ENCODE measurements around the gene TAF1D. TPM values are rescaled to one million over a fixed set of nuclear protein-coding genes. Genes with fewer than 3 reads are reported as not detected.
A peak's percentile ranks its signal among the peaks of the same experiment; 100 is the strongest.
"Not testable (repeated sequence)": the region's sequence is repeated elsewhere in the genome, so short reads cannot be mapped to it uniquely, and the experiment has no call there.

Gene TAF1D
- 143 and 167 TPM in 2 replicates for total RNA-seq (2014; rRNA removed; shearing (Covaris generic))

- DNase-seq (ENCODE audit: low read depth), result peak; percentile 98
Observed at GRCh38 chr11:93741094-93741881, at the start of gene TAF1D, which contains the start of gene C11orf54. TAF1D (minus strand) TSS chr11:93741495; CDS start chr11:93739304, 2,191 bp downstream. C11orf54 (plus strand) TSS chr11:93741672; CDS start chr11:93747394, 5,722 bp downstream.

- no peak for DNase-seq (ENCODE audit: low read depth)
Observed at GRCh38 chr11:93784935-93785360, 43.7 kb upstream of the TAF1D start.

- DNase-seq (ENCODE audit: low read depth), result peak; percentile 94
Observed at GRCh38 chr11:93784145-93784934, 43.0 kb upstream of the TAF1D start, which contains the start of gene MED17. MED17 (plus strand) TSS chr11:93784282; CDS start chr11:93784514, 232 bp downstream.

- DNase-seq (ENCODE audit: low read depth), result no peak
Observed at GRCh38 chr11:93783765-93784144, 42.5 kb upstream of the TAF1D start.

- no peak for DNase-seq (ENCODE audit: low read depth)
Observed at GRCh38 chr11:93783362-93783761, 42.1 kb upstream of the TAF1D start.

GRCh38 chr11:93775289-93775688 lies 34.0 kb upstream of the TAF1D start:
- no peak for DNase-seq (ENCODE audit: low read depth)

GRCh38 chr11:93774560-93774959 lies 33.3 kb upstream of the TAF1D start:
- DNase-seq (ENCODE audit: low read depth), result not testable (repeated sequence)

- DNase-seq (ENCODE audit: low read depth), result no peak
Observed at GRCh38 chr11:93773601-93774200, 32.4 kb upstream of the TAF1D start.

GRCh38 chr11:93773045-93773477 lies 31.8 kb upstream of the TAF1D start:
- DNase-seq (ENCODE audit: low read depth), result no peak

GRCh38 chr11:93772123-93772522 lies 30.8 kb upstream of the TAF1D start:
- no peak for DNase-seq (ENCODE audit: low read depth)

GRCh38 chr11:93770160-93770559 lies 28.9 kb upstream of the TAF1D start:
- DNase-seq (ENCODE audit: low read depth), result no peak

- no peak for DNase-seq (ENCODE audit: low read depth)
Observed at GRCh38 chr11:93767018-93767417, 25.7 kb upstream of the TAF1D start.

GRCh38 chr11:93766504-93766903 lies 25.2 kb upstream of the TAF1D start:
- no peak for DNase-seq (ENCODE audit: low read depth)

GRCh38 chr11:93765551-93765950 lies 24.3 kb upstream of the TAF1D start:
- DNase-seq (ENCODE audit: low read depth), result no peak

- DNase-seq (ENCODE audit: low read depth), result no peak
Observed at GRCh38 chr11:93761910-93762309, 20.6 kb upstream of the TAF1D start.

- DNase-seq (ENCODE audit: low read depth), result not testable (repeated sequence)
Observed at GRCh38 chr11:93759123-93759522, 17.8 kb upstream of the TAF1D start.

- DNase-seq (ENCODE audit: low read depth), result no peak
Observed at GRCh38 chr11:93757924-93758865, 16.9 kb upstream of the TAF1D start.

GRCh38 chr11:93757301-93757700 lies 16.0 kb upstream of the TAF1D start:
- no peak for DNase-seq (ENCODE audit: low read depth)

GRCh38 chr11:93756748-93757147 lies 15.5 kb upstream of the TAF1D start:
- DNase-seq (ENCODE audit: low read depth), result no peak

- DNase-seq (ENCODE audit: low read depth), result no peak
Observed at GRCh38 chr11:93753241-93753640, 11.9 kb upstream of the TAF1D start.

- DNase-seq (ENCODE audit: low read depth), result no peak
Observed at GRCh38 chr11:93751001-93751400, 9.7 kb upstream of the TAF1D start.
